Mammary epithelial cell (primary cell): Measurements from ENCODE around the gene LALBA.

Source experiments
- EZH2 ChIP-seq: IDR thresholded peaks from 2 replicates; pipeline ENCODE4 v1.6.1; 2012; ENCODE audit warnings: low read length, inconsistent platforms, borderline replicate concordance
- TF ChIP-seq, protein P1 (sequence below), 2 donors: IDR thresholded peaks in 1 of 2; conservative IDR thresholded peaks in 1 of 2; 2 replicates each; pipeline ENCODE4 v1.5.1; 2011 to 2012; ENCODE audit warnings: inconsistent platforms in 2 of 2, low read length in 2 of 2, mild to moderate bottlenecking in 2 of 2, control low read depth in 1 of 2, low read depth in 1 of 2; ENCODE audit not compliant: insufficient read depth in 1 of 2; ENCODE audit errors: extremely low read depth in 1 of 2

DNA sequence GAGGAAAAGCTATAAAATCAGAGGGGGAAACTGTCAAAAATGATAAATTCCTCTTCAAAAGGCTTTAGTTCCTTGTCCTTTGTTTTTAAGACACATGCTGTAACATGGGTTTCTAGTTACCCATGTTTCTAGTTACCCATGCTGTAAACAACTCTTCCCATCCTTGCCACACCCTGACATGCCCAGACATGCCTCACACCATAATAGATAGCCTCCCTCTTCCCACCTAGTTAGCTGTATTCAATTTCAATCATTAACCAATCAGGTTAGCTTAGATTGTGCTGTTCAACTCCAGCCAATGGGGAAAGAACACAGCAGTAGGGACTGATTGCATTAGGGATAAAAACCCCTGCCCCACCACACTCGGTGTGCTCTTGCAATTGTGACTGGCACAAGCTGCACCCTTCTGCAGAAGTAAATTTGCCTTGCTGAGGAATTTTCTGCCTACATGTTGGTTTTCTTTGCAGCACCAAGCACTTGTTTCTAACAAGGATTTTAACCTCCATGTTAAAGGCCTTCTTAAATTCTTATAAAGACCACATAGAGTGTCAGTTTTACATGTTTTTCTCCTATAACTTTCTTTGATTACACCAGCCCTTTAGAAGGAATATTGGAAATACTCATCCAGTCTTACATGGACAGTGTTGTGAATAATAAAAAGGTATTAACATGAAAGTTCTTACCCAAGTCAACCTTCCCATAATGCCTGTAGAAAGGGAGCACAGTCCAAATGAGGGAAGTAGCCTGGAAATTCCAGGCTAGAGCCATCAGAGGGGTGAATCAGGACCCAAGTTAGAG, 32.5 kb upstream of the LALBA start:
- TF ChIP-seq, protein P1, sequence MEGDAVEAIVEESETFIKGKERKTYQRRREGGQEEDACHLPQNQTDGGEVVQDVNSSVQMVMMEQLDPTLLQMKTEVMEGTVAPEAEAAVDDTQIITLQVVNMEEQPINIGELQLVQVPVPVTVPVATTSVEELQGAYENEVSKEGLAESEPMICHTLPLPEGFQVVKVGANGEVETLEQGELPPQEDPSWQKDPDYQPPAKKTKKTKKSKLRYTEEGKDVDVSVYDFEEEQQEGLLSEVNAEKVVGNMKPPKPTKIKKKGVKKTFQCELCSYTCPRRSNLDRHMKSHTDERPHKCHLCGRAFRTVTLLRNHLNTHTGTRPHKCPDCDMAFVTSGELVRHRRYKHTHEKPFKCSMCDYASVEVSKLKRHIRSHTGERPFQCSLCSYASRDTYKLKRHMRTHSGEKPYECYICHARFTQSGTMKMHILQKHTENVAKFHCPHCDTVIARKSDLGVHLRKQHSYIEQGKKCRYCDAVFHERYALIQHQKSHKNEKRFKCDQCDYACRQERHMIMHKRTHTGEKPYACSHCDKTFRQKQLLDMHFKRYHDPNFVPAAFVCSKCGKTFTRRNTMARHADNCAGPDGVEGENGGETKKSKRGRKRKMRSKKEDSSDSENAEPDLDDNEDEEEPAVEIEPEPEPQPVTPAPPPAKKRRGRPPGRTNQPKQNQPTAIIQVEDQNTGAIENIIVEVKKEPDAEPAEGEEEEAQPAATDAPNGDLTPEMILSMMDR (conservative IDR thresholded peaks at IDR 0.05 in 1 of 2, IDR thresholded peaks at IDR 0.05 in 1 of 2; ENCODE audit: extremely low read depth in 1 of 2, insufficient read depth in 1 of 2, low read depth in 1 of 2, low read length in 2 of 2): no peak
- TF ChIP-seq EZH2: no peak
